HS-5 (cell line): ENCODE measurements around the gene ENOSF1.
A peak's percentile ranks its signal among the peaks of the same experiment; 100 is the strongest.

Experiments
- DNase-seq: peaks from one replicate; pipeline ENCODE4 v3.0.0-alpha.2; 2012; ENCODE audit warnings: low read depth

ENOSF1 gene

DNA sequence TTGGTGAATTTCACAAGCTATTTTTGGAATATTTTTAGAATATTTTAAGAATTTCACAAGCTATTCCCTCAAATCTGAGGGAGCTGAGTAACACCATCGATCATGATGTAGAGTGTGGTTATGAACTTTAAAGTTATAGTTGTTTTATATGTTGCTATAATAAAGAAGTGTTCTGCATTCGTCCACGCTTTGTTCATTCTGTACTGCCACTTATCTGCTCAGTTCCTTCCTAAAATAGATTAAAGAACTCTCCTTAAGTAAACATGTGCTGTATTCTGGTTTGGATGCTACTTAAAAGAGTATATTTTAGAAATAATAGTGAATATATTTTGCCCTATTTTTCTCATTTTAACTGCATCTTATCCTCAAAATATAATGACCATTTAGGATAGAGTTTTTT lies 39.1 kb downstream of the ENOSF1 start:
- no peak for DNase-seq

DNA sequence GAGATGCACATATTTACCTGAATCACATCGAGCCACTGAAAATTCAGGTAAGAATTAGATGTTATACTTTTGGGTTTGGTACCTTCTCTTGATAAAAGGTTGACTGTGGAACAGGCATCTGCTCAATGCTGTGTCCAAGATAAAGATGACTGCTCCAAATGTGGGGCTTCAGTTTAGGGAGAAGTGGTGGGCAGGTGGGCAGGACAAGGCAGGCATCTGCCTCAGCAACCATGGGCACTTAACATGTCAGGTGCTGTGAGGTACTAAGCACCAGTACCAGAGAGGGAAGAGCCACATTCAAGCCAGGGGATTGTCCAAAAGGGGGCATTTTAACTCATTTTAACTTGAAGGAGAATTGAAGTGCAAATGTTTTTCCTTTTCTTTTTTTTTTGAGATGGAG lies 41.0 kb downstream of the ENOSF1 start:
- DNase-seq, result no peak

DNA sequence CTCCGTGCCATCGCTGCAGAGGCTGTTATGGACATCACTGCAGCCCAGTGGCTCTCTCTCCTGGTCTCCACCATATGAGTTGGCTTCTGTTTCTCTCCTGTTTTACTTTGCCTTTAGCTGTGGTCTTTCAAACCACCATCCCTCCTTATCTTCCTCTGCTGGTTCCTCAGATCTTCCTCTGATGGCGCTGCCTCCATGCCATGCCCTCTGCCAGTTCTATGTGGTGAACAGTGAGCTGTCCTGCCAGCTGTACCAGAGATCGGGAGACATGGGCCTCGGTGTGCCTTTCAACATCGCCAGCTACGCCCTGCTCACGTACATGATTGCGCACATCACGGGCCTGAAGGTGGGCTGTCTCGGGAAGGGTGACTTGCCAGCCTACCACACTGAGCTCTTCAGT lies 41.9 kb downstream of the ENOSF1 start:
- no peak for DNase-seq

DNA sequence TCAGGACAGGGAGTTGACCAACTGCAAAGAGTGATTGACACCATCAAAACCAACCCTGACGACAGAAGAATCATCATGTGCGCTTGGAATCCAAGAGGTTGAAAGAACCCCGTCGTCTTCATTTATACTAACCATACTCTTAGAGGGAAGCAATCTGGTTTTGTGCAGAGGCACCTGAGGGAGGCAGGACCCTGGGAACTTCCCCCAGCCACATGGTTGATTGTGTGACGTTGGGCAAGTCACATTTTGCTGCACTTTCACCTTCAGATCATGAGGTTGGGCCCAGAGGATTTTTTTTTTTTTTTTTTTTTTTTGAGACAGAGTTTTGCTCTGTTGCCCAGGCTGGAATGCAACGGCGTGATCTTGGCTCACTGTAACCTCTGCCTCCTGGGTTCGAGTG lies 43.4 kb downstream of the ENOSF1 start:
- no peak for DNase-seq

DNA sequence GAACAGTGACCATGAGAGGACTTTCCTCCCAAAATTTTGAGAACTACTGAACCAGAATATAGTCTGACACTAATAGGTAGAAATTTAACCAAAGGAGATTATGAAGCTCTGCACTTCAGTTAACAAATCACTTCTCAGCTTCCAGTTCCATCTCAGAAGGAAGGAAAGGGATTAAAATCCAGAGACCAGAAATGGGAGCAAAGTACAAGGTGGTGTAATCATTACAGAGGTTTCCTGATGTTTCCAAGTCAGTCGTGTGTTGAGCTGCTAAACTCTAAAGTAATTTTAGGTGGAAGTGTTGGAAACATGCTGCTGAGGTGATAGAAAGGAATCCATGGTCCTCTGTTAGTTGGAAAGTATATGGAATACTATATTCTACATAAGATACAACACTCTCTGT lies 44.2 kb downstream of the ENOSF1 start:
- DNase-seq, result no peak

DNA sequence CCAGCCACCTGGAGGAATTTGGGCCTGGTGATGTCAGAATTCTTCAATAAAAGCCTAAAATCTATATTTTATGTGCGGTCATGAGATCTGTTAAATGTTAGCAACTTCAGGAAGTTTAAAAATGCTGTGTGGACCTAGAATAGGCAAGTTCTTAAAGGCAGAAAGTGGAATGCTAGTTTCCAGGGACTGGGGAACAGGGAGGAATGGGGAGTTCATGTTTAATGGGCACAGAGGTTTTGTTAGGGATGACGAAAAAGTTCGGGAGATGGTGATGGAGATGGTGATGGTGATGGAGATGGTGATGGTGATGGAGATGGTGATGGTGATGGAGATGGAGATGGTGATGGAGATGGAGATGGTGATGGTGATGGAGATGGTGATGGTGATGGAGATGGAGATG lies 45.8 kb downstream of the ENOSF1 start:
- no peak for DNase-seq

DNA sequence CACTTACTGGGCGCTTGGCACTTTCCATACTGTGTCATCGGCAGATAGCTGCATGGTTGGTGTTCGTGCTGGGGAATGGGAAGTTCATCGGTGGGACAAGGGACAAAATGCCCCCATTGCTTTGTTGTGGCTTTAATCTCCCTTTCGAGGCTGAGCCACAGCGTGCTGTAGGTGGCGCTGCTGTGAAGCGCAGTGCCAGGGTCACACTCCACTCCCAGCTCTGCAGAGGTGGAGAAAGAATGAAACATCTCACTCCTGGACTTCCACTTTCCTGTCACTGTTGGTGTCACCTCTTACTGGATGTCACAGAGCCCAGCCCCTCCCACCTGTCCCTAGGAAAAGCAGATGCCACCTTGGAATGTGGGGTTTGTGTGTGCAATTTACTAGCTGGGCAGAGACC lies 46.3 kb downstream of the ENOSF1 start:
- DNase-seq, result no peak

DNA sequence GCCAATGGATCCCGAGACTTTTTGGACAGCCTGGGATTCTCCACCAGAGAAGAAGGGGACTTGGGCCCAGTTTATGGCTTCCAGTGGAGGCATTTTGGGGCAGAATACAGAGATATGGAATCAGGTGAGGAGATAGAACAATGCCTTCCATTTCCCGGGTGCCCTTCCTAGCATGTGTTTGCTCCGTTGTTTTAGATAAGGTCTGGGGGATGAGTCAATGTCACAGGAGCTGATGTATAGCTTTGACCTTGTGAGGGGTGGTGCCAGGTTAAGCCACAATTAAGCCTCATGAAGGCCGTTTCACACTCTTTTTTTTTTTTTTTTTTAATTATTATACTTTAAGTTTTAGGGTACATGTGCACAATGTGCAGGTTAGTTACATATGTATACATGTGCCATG lies 50.2 kb downstream of the ENOSF1 start:
- DNase-seq, result no peak

DNA sequence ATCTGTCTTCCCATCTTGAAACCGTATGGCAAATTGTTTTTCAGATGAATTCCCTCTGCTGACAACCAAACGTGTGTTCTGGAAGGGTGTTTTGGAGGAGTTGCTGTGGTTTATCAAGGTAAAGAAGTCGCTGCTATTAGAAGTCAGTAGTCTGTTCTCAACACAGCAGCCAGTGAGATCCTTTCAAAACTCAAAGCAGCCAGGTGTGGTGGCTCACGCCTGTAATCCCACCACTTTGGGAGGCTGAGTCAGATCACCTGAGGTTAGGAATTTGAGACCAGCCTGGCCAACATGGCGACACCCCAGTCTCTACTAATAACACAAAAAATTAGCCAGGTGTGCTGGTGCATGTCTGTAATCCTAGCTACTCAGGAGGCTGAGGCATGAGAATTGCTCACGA lies 52.8 kb downstream of the ENOSF1 start:
- DNase-seq, result no peak

DNA sequence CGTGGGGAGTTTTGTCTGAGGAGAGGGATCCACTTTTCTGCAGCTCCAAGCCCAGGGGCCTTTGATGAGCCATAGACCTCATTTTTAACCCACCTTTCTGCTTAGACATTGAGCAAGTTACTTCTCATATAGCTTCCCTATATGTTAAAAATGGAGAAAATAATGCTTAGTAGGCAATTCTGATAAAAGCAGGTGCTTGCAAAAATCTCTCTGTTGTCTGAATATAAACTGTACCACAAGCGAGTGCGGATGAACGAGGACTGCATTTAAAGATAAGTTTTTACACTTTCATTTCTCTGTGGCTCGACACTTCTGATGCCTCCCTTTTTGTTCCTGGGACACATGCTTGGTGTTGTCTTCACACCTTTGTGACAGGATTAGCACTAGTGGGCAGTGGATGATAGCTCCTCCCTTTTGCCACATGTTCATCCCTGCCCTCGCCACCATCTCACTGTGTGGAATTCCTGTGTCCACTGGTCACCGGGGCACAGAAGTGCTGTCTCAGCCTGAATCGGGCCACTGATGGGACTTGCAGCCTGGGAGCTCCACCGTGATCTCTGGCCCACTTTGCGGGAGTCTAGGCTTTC lies 53.4 kb downstream of the ENOSF1 start:
- no peak for DNase-seq

DNA sequence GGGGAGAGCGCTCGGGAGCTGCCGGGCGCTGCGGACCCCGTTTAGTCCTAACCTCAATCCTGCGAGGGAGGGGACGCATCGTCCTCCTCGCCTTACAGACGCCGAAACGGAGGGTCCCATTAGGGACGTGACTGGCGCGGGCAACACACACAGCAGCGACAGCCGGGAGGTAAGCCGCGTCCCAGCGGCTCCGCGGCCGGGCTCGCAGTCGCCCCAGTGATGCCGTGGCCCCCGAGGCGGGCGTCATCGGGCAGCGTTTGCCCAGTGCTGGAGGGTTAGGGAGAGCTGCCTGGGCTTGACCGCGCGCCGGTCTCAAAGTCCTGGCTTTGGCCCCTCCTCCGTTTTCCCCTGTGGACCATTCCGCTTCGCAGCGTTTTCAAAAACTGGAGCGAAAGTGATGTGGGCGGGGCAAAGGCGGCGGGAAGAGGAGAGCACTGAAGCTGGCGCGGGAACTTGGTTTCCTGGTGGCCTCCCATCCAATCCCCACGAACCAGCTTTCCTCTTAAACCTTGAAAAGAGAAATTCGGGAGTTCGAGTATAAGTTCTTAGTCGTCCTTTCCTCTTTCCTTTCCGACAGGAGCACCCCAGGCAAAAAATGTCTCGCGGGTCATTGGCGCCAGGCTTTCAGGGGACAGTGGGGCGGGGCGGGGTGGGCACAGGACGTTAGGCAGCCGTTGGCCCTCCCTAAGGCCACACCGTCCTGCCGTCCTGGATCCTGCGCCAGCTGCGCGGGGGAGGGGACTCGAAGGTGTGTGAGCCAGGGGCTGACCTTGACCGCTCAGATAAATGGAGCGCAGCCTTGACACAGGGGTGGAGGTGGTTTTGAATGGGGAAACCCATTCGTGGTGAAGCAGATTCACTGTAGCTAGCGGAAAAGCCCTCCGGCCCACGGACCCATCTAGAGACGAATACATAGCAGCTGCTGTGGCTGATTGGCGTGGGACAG lies 54.2 kb downstream of the ENOSF1 start:
- peak; percentile 68 for DNase-seq

DNA sequence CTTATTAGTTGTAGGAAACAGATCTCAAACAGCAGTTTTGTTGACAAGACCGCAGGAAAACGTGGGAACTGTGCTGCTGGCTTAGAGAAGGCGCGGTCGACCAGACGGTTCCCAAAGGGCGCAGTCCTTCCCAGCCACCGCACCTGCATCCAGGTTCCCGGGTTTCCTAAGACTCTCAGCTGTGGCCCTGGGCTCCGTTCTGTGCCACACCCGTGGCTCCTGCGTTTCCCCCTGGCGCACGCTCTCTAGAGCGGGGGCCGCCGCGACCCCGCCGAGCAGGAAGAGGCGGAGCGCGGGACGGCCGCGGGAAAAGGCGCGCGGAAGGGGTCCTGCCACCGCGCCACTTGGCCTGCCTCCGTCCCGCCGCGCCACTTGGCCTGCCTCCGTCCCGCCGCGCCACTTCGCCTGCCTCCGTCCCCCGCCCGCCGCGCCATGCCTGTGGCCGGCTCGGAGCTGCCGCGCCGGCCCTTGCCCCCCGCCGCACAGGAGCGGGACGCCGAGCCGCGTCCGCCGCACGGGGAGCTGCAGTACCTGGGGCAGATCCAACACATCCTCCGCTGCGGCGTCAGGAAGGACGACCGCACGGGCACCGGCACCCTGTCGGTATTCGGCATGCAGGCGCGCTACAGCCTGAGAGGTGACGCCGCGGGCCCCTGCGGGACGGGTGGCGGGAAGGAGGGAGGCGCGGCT lies 55.0 kb downstream of the ENOSF1 start, which contains the start of gene TYMS:
TSS of gene TYMS (plus strand) at position 343 of the 690 bp plus-strand sequence. CDS start at position 433, 90 bp downstream.
- peak; percentile 34 for DNase-seq

DNA sequence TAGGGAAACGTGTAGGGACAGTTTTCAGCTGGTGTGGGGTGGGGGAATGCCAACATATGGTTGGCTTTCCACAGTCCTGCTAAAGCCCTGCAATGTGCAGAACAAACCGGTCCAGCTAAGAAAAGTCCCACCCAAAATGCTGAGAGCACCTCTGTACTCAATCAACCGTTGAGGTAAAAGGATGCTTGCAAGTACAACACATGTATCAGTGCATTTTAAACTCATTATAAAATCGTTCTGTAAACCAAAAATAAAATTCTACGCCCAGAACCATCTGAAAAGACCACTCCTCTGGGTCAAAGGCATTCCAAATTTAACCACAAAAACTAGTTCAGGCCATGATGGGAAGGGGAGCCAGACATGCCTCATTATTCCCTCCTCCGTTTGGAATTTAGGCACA lies 57.0 kb downstream of the ENOSF1 start:
- no peak for DNase-seq

DNA sequence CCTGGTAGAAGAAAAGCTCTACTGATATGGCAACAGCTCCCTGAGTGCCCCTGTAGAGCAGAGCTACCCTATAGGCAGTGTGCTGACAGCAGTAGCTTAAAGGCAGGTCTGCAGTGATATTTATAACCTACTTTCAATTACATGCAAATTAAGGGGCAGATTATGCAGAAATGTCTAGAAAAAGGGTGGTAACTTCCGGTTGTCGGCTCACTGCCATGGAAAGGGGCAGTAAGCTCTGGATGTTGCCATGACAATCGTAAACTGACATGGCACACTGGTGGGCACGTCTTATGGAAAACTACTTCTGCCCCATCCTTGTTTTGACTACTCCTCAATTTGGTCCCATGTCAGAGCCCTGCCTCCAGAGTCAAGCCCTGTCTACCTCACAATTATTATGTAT lies 57.8 kb downstream of the ENOSF1 start:
- no peak for DNase-seq

DNA sequence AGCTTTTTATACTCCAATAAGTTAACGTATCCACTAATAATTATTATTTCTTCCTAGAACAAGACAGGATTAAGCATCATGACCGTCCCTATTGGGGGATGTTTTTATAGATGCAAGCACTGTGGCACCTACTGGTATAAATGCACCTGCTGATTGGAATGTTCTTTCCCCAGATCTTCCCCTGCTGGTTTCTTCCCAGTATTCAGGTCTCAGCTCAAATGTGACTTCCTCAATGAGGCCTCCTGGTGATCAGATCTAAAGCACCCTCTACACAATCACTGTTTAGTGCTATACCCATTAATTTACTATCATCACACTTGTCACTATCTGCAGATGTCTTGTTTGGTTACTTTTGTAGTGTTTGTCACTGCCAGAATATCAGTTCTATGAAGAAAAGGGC lies 58.9 kb downstream of the ENOSF1 start:
- no peak for DNase-seq

DNA sequence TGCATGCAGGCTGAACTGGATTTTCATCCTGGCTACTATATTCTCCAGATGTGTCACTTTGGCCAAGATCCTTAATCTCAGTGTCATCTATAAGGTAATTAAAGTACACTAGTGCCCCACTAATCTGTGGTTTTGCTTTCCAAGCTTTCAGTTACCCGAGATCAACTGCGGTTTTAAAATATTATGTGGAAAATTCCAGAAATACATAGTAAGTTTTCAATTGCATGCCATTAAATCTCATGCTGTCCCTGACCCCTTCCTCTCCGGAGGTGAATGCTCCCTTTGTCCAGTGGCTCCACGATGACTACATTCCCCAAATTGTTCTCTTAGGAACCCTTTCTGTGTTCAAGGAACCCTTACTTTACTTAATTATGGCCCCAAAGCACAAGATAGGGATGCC lies 60.3 kb downstream of the ENOSF1 start:
- no peak for DNase-seq

DNA sequence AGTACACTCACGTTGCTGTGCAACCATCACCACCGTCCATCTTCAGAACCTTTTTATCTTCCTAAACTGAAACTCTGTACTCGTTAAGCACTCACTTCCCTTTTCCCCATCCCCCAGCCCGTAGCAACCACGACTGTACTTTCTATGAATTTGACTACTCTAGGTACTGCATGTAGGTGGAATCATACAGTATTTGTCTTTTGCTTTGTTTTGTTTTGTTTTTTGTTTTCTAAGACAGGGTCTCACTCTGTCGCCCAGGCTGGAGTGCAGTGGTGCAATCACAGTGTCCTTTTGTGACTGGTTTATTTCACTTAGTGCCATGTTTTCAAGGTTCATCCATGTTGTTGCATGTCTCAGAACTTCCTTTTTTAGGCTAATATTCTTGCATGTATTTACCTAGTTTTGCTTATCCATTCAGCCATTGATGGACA lies 62.0 kb downstream of the ENOSF1 start:
- DNase-seq, result no peak

DNA sequence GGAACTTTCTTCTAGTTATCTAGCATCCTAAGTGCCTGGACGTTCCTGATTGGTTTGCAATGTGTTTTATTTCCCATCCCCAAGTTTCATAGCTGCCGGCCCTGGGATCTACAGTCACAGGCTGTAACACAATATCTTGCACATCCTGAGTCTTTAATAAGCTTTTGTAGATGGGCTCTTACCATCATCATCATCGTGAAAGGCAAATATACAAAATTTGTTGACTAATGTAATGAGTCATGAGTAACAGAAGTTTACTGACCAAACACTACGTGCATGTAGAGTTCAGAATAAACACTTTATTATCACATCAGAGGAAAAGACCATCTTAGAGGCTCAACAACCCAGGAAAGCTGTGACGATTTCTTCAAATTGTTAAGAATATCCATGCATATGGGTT lies 63.1 kb downstream of the ENOSF1 start:
- no peak for DNase-seq

DNA sequence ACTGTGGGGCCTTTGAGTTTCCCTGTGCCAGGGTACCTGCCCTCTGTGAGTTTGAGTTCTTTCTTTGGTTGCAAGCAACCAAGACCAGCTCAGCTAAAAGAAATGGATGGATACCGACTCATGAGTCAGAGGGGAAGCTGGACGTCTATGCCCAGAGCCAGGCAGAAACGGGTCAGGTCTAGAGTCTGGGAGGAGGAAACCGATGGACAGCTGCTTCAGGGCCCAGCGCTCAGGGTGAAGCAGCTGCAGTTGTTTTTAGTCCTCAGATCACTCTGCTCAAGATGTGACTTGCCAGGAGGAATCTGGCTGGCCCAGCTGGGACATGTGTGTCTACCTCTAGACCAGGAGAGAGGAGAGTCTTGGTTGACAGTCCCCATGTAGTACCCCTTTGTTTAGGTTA lies 65.1 kb downstream of the ENOSF1 start:
- no peak for DNase-seq

DNA sequence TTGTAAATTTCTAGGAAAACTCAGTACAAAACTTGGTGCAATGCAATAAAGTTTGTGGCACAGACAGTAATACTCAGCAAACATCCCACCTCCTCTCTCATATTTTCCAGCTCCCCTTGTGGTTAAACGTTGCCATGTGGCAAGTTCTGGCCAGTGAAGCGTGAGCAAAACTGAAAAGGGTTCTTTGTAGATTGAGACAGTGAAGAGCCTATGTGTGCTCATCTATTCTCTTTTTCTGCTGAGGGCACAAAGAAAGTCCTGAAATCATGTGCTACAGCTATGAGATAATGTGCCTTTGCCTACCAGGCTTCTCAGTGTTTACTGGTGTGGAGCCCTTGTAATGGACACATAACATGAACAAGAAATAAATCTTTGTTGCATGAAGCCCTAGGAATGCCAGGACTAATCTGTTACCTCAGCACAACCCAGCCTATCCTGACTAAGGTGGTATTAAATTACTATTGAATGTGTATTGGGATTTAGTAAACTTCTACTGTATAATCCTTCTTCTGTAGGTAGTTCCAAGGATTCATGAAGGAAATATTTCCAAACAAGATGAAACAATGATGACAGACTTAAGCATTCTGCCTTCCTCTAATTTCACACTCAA lies 67.9 kb downstream of the ENOSF1 start:
- DNase-seq, result no peak

DNA sequence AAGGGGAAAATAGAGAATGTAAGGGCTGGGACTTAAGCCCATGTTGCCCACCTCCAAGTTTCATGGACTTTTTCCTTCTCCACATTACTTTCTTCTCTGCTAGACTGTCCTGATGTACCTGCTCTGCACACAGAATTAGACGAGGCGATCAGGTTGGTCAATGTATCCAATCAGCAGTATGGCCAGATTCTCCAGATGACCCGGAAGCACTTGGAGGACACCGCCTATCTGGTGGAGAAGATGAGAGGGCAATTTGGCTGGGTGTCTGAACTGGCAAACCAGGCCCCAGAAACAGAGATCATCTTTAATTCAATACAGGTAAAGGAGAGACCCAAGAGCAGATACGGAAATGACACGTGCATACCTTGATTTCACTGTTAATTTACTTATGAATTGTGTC lies 71.2 kb downstream of the ENOSF1 start:
- DNase-seq, result no peak

DNA sequence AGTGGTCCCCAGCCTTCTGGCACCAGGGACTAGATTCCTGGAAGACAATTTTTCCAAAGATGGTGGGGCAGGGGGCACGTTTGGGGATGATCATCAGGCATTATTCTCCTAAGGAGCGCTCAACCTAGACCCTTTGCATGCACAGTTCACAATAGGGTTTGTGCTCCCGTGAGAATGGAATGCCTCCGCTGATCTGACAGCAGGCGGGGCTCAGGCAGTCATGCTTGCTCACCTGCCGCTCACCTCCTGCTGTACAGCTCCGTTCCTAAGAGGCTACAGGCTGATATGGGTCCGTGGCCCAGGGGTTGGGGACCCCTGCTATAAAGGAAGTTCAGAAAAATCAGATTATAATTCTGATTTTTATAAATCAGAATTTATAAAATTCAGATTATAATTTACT lies 77.3 kb downstream of the ENOSF1 start:
- DNase-seq, result no peak
